SK-N-SH treated with all-trans-retinoic acid at 6 μM for 48 hours (cell line): ENCODE data around the gene GNA14.

Experiments
- ARNTL ChIP-seq: fragments of 450-650 bp; formaldehyde crosslinking; IDR thresholded peaks from 2 replicates; pipeline ENCODE4 v1.5.0; 2020; ENCODE audit warnings: low read depth, mild to moderate bottlenecking, moderate library complexity, borderline replicate concordance
- CSDC2 ChIP-seq: fragments of 250-450 bp; sonication (Bioruptor Pico); IDR thresholded peaks from 2 replicates; pipeline ENCODE4 v1.5.0; 2020; ENCODE audit warnings: mild to moderate bottlenecking, moderate library complexity
- GLIS3 ChIP-seq: fragments of 250-450 bp; sonication (Bioruptor Pico); IDR thresholded peaks from 2 replicates; pipeline ENCODE4 v1.5.0; 2020; ENCODE audit warnings: mild to moderate bottlenecking, moderate library complexity
- OSR1 ChIP-seq: fragments of 250-450 bp; sonication (Bioruptor Pico); IDR thresholded peaks from 2 replicates; pipeline ENCODE4 v1.8.0; 2022; ENCODE audit warnings: moderate library complexity, mild to moderate bottlenecking, inconsistent platforms
- PATZ1 ChIP-seq: fragments of 250-450 bp; sonication (Bioruptor Pico); IDR thresholded peaks from 2 replicates; pipeline ENCODE4 v1.8.0; 2020; ENCODE audit warnings: mild to moderate bottlenecking, moderate library complexity, borderline replicate concordance
- POU6F1 ChIP-seq: fragments of 250-450 bp; sonication (Bioruptor Pico); IDR thresholded peaks from 2 replicates; pipeline ENCODE4 v1.8.0; 2021; ENCODE audit warnings: low read depth, mild to moderate bottlenecking, moderate library complexity, borderline replicate concordance
- TOX ChIP-seq: fragments of 250-450 bp; sonication (Bioruptor Pico); IDR thresholded peaks from 2 replicates; pipeline ENCODE4 v1.8.0; 2021; ENCODE audit warnings: mild to moderate bottlenecking, moderate library complexity, borderline replicate concordance
- ZFP30 ChIP-seq: fragments of 450-650 bp; formaldehyde crosslinking; IDR thresholded peaks from 2 replicates; pipeline ENCODE4 v1.5.0; 2022; ENCODE audit warnings: mild to moderate bottlenecking, moderate library complexity
- ZNF8 ChIP-seq: fragments of 450-650 bp; formaldehyde crosslinking; IDR thresholded peaks from 2 replicates; pipeline ENCODE4 v1.5.0; 2020; ENCODE audit warnings: mild to moderate bottlenecking, moderate library complexity
- TF ChIP-seq, protein P1 (sequence below): fragments of 250-450 bp; sonication (Bioruptor Pico); IDR thresholded peaks from 2 replicates; pipeline ENCODE4 v1.5.1; 2020; ENCODE audit warnings: low read depth, mild to moderate bottlenecking, moderate library complexity

DNA sequence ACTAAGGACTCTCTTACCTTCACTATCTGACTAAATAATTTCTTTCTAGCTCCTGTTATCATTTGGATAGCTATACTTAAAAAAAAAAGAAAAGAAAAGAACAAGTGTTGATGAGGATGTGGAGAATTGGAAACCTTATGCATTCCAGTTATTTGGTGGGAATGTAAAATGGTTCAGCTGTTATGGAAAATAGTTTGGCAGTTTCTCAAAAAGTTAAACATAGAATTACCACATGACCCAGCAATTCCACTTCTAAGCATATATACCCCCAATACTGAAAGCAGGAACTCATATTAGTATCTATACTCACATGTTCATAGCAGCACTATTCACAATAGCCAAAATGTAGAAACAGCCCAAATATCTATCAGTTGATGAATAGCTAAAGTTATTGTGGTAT, 61.1 kb downstream of the GNA14 start:
- TF ChIP-seq OSR1 (CRISPR knock-in tag): no peak
- TF ChIP-seq ARNTL (CRISPR knock-in tag): no peak
- TF ChIP-seq GLIS3 (CRISPR knock-in tag): no peak
- no peak for TF ChIP-seq PATZ1 (CRISPR knock-in tag)
- TF ChIP-seq POU6F1 (CRISPR knock-in tag): no peak
- no peak for TF ChIP-seq ZNF8
- no peak for TF ChIP-seq TOX (CRISPR knock-in tag)
- TF ChIP-seq, protein P1, sequence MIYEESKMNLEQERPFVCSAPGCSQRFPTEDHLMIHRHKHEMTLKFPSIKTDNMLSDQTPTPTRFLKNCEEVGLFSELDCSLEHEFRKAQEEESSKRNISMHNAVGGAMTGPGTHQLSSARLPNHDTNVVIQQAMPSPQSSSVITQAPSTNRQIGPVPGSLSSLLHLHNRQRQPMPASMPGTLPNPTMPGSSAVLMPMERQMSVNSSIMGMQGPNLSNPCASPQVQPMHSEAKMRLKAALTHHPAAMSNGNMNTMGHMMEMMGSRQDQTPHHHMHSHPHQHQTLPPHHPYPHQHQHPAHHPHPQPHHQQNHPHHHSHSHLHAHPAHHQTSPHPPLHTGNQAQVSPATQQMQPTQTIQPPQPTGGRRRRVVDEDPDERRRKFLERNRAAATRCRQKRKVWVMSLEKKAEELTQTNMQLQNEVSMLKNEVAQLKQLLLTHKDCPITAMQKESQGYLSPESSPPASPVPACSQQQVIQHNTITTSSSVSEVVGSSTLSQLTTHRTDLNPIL (CRISPR knock-in tag): no peak
- TF ChIP-seq CSDC2 (CRISPR knock-in tag): no peak
- no peak for TF ChIP-seq ZFP30
